Pulmonary artery endothelial cell (primary cell): ENCODE measurements around the gene LGALS12. TPM values are rescaled to one million over a fixed set of nuclear protein-coding genes. Genes with fewer than 3 reads are reported as not detected.

Experiments
- DNase-seq: peaks from one replicate; pipeline ENCODE4 v3.0.0-alpha.2; 2011; ENCODE audit warnings: low read depth, low spot score
- total RNA-seq: library from RNA; depleted of rRNA; stranded (reverse); fragments of >200 nt; gene quantifications from 2 replicates; pipeline ENCODE4 v1.2.3, GENCODE V29; 2014

The LGALS12 gene
- total RNA-seq, 1 donor from 2014 or later, result not detected

DNA sequence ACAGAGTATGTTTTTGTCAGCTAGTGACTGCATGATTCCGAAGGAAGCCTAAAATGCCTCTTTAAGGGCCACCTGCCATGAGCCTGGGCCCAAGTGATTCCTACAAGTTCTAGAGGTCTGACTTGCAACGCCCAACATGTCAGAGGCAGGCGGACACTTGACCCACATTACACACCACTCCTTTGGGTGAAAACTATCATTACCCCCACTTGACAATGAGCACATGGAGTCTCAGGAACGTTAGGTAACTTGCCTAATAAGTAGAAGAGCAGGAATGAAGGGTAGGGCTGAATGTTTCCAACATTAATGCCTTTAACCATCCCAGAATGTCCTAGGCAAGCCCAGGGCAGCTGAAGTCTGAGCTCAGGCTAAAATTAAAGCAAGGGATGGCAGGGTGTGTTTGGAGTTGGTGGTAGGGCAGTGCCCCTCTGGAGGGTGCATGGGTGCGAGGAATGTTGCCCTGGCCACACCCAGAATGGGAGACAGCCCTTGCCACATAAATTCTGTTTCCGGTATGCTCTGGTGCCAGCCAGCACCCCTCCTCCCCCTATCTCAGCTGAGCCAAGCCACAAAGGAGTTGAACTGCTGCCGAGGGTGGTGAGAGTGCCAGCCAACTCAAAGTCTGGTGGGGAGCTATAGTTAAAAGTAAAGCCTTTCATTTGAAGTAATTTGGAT lies 54.8 kb downstream of the LGALS12 start:
- no peak for DNase-seq

DNA sequence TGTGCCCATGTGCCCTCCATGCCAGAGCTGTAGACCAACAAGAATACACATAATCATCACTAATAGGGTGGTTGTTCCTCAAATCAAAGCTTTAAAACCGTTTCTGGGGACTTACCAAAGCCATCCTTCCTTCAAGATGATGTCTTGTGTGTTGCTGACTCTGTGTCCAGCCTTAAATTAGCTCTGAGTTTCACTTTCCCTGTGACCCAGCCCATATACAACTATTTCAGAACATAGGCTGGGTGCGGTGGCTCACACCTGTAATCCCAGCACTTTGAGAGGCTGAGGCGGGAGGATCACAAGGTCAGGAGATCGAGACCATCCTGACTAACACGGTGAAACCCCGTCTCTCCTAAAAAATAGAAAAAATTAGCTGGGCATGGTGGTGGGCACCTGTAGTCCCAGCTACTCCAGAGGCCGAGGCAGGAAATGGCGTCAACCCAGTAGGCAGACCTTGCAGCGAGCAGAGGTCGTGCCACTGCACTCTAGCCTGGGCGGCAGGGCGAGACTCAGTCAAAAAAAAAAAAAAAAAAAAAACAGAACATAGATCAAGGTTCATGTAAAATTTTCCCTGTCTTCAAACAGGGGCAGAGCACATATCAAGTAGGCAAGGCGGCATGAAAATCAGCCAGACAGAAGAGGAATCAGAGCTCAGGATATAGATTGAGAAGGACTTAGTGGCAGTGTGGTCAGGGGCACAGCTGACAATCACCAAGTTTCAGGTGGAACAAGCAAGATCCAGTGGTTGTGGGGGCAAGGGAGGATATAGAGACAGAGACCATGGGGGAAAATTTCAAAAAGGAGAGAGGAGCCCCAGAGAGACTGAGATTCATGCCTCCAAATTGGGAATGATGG lies 57.5 kb downstream of the LGALS12 start, which contains the start of gene PLAAT2:
PLAAT2 (minus strand) TSS at position 179 of the 855 bp plus-strand sequence; CDS start at position 124, 55 bp downstream.
- no peak for DNase-seq

DNA sequence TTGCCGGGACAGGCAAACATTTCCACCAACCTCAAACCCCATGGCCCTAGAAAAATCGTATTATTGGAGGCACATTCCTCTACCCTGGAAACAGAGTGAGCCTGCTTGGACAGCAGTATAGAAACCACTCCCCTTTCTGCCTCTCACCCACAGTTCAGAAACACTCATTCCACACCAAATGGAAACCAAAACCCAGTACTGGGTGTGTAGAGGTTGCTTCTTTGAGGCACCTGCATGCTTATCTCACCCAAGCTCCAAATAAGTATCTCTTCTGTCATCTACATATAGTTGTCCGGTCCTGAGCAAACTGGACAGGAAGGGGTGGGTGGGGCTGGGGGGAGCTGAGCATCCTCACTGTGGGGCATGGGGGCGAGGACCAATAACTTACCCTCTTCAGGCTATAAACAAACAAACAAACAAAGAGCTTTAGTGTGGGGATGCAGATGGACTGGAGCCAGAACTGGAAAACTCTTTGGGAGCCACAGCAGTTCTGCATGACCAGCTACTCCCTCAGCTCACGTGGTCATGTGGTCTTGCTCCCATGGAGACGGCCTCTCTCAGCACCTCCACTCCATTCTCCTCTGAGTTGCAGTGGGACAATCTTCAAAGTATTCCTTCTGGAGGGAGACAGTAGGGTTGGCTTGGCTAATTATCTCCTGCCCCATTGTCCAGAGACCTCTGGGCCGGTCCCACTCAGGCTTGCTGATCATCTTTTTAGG lies 58.3 kb downstream of the LGALS12 start:
- no peak for DNase-seq

DNA sequence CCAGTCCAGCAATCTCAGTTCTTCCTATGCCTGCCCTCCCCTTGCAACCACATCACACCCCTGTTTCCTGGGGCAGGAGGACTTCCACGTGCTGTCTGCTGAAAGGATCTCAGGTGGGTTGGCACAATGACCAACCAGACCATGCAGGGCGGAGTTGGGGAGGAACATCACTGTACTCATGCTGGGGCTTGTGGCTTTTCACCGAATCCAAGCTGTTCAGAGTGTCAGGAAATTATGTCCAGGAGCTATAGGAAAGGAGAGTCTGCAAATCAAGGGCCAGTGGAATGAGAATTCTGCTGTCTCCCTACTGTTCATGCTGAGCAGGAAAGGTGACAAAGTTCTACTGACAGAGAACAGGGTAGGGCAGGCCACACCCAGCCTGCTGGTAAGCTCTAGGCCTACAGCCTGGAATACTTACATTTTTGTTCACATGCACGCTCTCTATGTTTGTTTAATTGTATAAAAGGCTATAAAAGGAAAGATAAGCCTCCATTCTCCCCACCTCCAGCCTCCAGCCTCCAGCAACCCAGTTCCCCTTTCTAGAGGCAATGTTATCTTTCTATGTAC lies 59.0 kb downstream of the LGALS12 start:
- DNase-seq, result no peak

Other genes starting within 250 kb of the LGALS12 start
- gene SLC22A9, start 136.3 kb upstream of the LGALS12 start, total RNA-seq, result not detected in 2 replicates
- gene PLAAT5, start 14.9 kb upstream of the LGALS12 start, total RNA-seq, result not detected in 2 replicates
- 2.9 and 4.2 TPM in 2 replicates for gene PLAAT4, start 30.7 kb downstream of the LGALS12 start, total RNA-seq
- gene PLAAT2, start 57.3 kb downstream of the LGALS12 start, total RNA-seq, result not detected in 2 replicates
- 44.7 and 57.6 TPM in 2 replicates for gene PLAAT3, start 108.3 kb downstream of the LGALS12 start, total RNA-seq
- 107 and 123 TPM in 2 replicates for gene ATL3, start 165.3 kb downstream of the LGALS12 start, total RNA-seq
- 41.5 and 51.5 TPM in 2 replicates for gene RTN3, start 175.4 kb downstream of the LGALS12 start, total RNA-seq